HG03135 (cell line): ENCODE measurements around the gene WDR18.

Experiments
- ATAC-seq: cut with Tn5 transposase; IDR thresholded peaks from one replicate; pipeline ENCODE4 v1.9.1; 2021; ENCODE audit warnings: mild to moderate bottlenecking, moderate library complexity; ENCODE audit not compliant: unreplicated experiment

WDR18 gene

GRCh38 chr19:964116-964520, 20.0 kb upstream of the WDR18 start:
- ATAC-seq, result no peak

GRCh38 chr19:964761-965694, 19.1 kb upstream of the WDR18 start:
- ATAC-seq, result no peak

GRCh38 chr19:966485-967088, 17.6 kb upstream of the WDR18 start:
- no peak for ATAC-seq

GRCh38 chr19:970695-971094, 13.4 kb upstream of the WDR18 start:
- ATAC-seq, result no peak

- ATAC-seq, result no peak
These were observed 12.3 kb upstream of the WDR18 start for GRCh38 chr19:971795-972194.

GRCh38 chr19:972281-972680, 11.9 kb upstream of the WDR18 start:
- ATAC-seq, result no peak

GRCh38 chr19:973726-974563, 10.2 kb upstream of the WDR18 start:
- ATAC-seq, result no peak

- no peak for ATAC-seq
These were observed 9.4 kb upstream of the WDR18 start for GRCh38 chr19:974564-975257.

- ATAC-seq, result no peak
These were observed 7.7 kb upstream of the WDR18 start for GRCh38 chr19:976476-976875.

- ATAC-seq, result no peak
These were observed 7.1 kb upstream of the WDR18 start for GRCh38 chr19:977058-977464.

GRCh38 chr19:979318-979741, 4.8 kb upstream of the WDR18 start:
- ATAC-seq, result no peak

- no peak for ATAC-seq
These were observed 3.8 kb upstream of the WDR18 start for GRCh38 chr19:980133-980998.

GRCh38 chr19:982567-983170, 1.5 kb upstream of the WDR18 start:
- peak; percentile 54 for ATAC-seq

GRCh38 chr19:986083-986482, 1.9 kb downstream of the WDR18 start:
- no peak for ATAC-seq

GRCh38 chr19:988081-988480, 3.9 kb downstream of the WDR18 start:
- ATAC-seq, result no peak

- ATAC-seq, result no peak
These were observed 4.4 kb downstream of the WDR18 start for GRCh38 chr19:988510-988909.

- ATAC-seq, result no peak
These were observed 5.4 kb downstream of the WDR18 start for GRCh38 chr19:989381-990081.

- ATAC-seq, result no peak
These were observed 6.0 kb downstream of the WDR18 start for GRCh38 chr19:990119-990571.

GRCh38 chr19:990746-991145, 6.6 kb downstream of the WDR18 start:
- ATAC-seq, result no peak
